ENCODE measurements around the gene UCK2. TPM values are rescaled to one million over a fixed set of nuclear protein-coding genes. Genes with fewer than 3 reads are reported as not detected.

UCK2 gene
- total RNA-seq, 1 experiment from 2014 or later = 88.4 TPM

GRCh38 chr1:165816157-165816556 lies 11.3 kb upstream of the UCK2 start:
- H4K20me1 ChIP-seq (ENCODE audit: insufficient read depth) = no peaks in the 10 kb centered on the region
- no peak overlapping the region for H3K4me2 ChIP-seq (ENCODE audit: low read length)
- no peak overlapping the region for H3K27ac ChIP-seq (ENCODE audit: low read depth, low read length)
- no peaks in the 10 kb centered on the region for H3K4me1 ChIP-seq (ENCODE audit: control insufficient read depth in 1 of 2, insufficient read depth in 2 of 2, low read length in 2 of 2)
- TF ChIP-seq ELF1 (IDR thresholded peaks at IDR 0.05; ENCODE audit: borderline replicate concordance, low read depth) (no peak), SRF (IDR thresholded peaks at IDR 0.05; ENCODE audit: low read depth) (no peak), CBX3 (IDR thresholded peaks at IDR 0.05; ENCODE audit: low read depth) (no peak), TCF7L2 (IDR thresholded peaks at IDR 0.05; ENCODE audit: borderline replicate concordance, extremely low read depth, insufficient read depth, insufficient read length) (no peak)
- H3K79me2 ChIP-seq (ENCODE audit: insufficient read depth, low read length) = no peaks in the 10 kb centered on the region
- no peaks in the 10 kb centered on the region for H3K36me3 ChIP-seq (ENCODE audit: control insufficient read depth in 1 of 2, insufficient read depth in 2 of 2, low read length in 2 of 2)
- no peak overlapping the region for H3K9ac ChIP-seq (ENCODE audit: low read length)
- no peak for DNase-seq (ENCODE audit: low read depth, low spot score)
- no peaks in the 10 kb centered on the region for H3K9me3 ChIP-seq (ENCODE audit: control insufficient read depth in 1 of 2, insufficient read depth in 1 of 2, low read depth in 1 of 2, low read length in 2 of 2)
- H3K27me3 ChIP-seq (ENCODE audit: insufficient read depth, low read length) = no peaks in the 10 kb centered on the region
- ATAC-seq = no peak
- H3K4me3 ChIP-seq (replicated peaks in 1 of 2; ENCODE audit: low read depth in 1 of 2, low read length in 2 of 2) = no peak overlapping the region
- ChIA-PET CTCF (no interaction called here), POLR2A (no interaction called here), RAD21 (ENCODE audit: low non-redundant PET in 1 of 2, low total read pairs in 2 of 2, uncharacterized antibody in 2 of 2, unreplicated experiment in 2 of 2) (no interaction called here)
- H3K9me2 ChIP-seq (ENCODE audit: insufficient read depth) = no peaks in the 10 kb centered on the region
- no TSS peak for BruUV-seq (replicated peaks)
- no peak overlapping the region for H2AFZ ChIP-seq (ENCODE audit: low read depth, low read length, poor library complexity, severe bottlenecking)
- intact Hi-C loops (cut with micrococcal nuclease) = no loop called here

GRCh38 chr1:165816826-165817497 lies 10.5 kb upstream of the UCK2 start:
- H3K9me2 ChIP-seq (ENCODE audit: insufficient read depth) = no peaks in the 10 kb centered on the region
- intact Hi-C loops (cut with micrococcal nuclease) = no loop called here
- H3K36me3 ChIP-seq (ENCODE audit: control insufficient read depth in 1 of 2, insufficient read depth in 2 of 2, low read length in 2 of 2) = no peaks in the 10 kb centered on the region
- ChIA-PET RAD21 (ENCODE audit: low non-redundant PET in 1 of 2, low total read pairs in 2 of 2, uncharacterized antibody in 2 of 2, unreplicated experiment in 2 of 2) (no interaction called here), POLR2A (interaction anchor here (0.6 kb wide), 1 partner anchor 47 kb away, joined by 3 read pairs; no protein-coding TSS in a partner anchor), CTCF (no interaction called here)
- no peaks in the 10 kb centered on the region for H3K79me2 ChIP-seq (ENCODE audit: insufficient read depth, low read length)
- H4K20me1 ChIP-seq (ENCODE audit: insufficient read depth) = no peaks in the 10 kb centered on the region
- no peaks in the 10 kb centered on the region for H3K9me3 ChIP-seq (ENCODE audit: control insufficient read depth in 1 of 2, insufficient read depth in 1 of 2, low read depth in 1 of 2, low read length in 2 of 2)
- no peak overlapping the region for H3K27ac ChIP-seq (ENCODE audit: low read depth, low read length)
- no peak for ATAC-seq
- no peak overlapping the region for H2AFZ ChIP-seq (ENCODE audit: low read depth, low read length, poor library complexity, severe bottlenecking)
- no peak overlapping the region for H3K9ac ChIP-seq (ENCODE audit: low read length)
- no peaks in the 10 kb centered on the region for H3K4me1 ChIP-seq (ENCODE audit: control insufficient read depth in 1 of 2, insufficient read depth in 2 of 2, low read length in 2 of 2)
- H3K4me3 ChIP-seq (replicated peaks in 1 of 2; ENCODE audit: low read depth in 1 of 2, low read length in 2 of 2) = no peak overlapping the region
- no TSS peak for BruUV-seq (replicated peaks)
- H3K27me3 ChIP-seq (ENCODE audit: insufficient read depth, low read length) = no peaks in the 10 kb centered on the region
- H3K4me2 ChIP-seq (ENCODE audit: low read length) = no peak overlapping the region
- no peak for DNase-seq (ENCODE audit: low read depth, low spot score)
- no peak for TF ChIP-seq EZH2 (IDR thresholded peaks at IDR 0.05)
- TF ChIP-seq YY1 (IDR thresholded peaks at IDR 0.05; ENCODE audit: extremely low read depth, insufficient replicate concordance, low read depth, low read length) = no peak
- no peak for TF ChIP-seq POLR2AphosphoS5 (IDR thresholded peaks at IDR 0.05; ENCODE audit: low read depth, low read length)
- no peak for TF ChIP-seq CBX3 (IDR thresholded peaks at IDR 0.05; ENCODE audit: low read depth)
- TF ChIP-seq POLR2A (IDR thresholded peaks at IDR 0.05; ENCODE audit: borderline replicate concordance, extremely low read depth, insufficient read depth, insufficient read length) = no peak
- TF ChIP-seq FOSL1 (IDR thresholded peaks at IDR 0.05; ENCODE audit: low read depth) = no peak
- TF ChIP-seq SRF (IDR thresholded peaks at IDR 0.05; ENCODE audit: low read depth) = no peak
- no peak for TF ChIP-seq ZFX (IDR thresholded peaks at IDR 0.05)
- no peak for TF ChIP-seq ATF3 (IDR thresholded peaks at IDR 0.05)
- no peak for TF ChIP-seq ZBTB33 (IDR thresholded peaks at IDR 0.05; ENCODE audit: extremely low read depth, insufficient replicate concordance, low read length)
- no peak for TF ChIP-seq JUND (IDR thresholded peaks at IDR 0.05)
- TF ChIP-seq CTCF (IDR thresholded peaks at IDR 0.05 in 2 of 3, conservative IDR thresholded peaks at IDR 0.05 in 1 of 3; ENCODE audit: borderline replicate concordance in 1 of 3, insufficient read depth in 1 of 3, low read depth in 2 of 3, low read length in 2 of 3) = no peak

All from HCT116 (cell line).